Myometrial cell (primary cell): Measurements from ENCODE around the gene KDM2A. TPM values are rescaled to one million over a fixed set of nuclear protein-coding genes. Genes with fewer than 3 reads are reported as not detected.

Source experiments
- total RNA-seq: library from RNA; depleted of rRNA; stranded (reverse); fragments of >200 nt; gene quantifications from 2 replicates; pipeline ENCODE4 v1.2.3, GENCODE V29; 2015

KDM2A gene
- 22.2 and 22.5 TPM in 2 replicates for total RNA-seq

GRCh38 chr11:67118801-67119584, at the start of gene KDM2A:
Gene KDM2A (plus strand): TSS chr11:67119263. CDS start chr11:67121317, 2,054 bp downstream.

DNA sequence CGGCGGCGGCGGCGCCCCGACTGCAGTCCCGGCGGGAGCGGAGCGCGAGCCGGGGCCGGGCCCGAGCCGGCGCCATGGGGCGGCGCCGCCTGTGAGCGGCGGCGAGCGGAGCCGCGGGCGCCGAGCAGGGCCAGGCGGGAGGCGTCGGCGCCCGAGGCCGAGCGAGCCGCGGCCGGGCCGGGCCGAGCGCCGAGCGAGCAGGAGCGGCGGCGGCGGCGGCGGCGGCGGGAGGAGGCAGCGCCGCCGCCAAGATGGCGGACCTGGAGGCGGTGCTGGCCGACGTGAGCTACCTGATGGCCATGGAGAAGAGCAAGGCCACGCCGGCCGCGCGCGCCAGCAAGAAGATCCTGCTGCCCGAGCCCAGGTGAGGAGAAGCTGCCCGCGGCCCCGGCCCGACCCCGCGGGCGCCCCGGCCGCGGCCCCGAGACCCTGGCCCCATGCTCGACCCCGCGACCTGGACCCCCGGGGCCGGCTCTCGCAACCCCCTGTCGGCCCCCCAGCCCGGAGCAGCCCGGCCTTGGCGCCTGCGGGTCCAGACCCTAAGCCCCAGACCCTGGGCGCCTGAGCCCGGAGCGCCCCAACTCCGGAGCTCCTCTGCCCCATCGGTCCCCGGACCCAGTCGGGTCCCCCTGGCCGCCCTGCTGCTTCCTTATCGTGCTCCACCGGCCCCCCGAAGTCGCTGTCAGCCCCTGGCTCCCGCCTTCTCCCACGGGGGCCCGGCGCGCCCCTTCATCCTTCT, 147.6 kb downstream of the KDM2A start, which contains the start of gene GRK2:
Gene GRK2 (plus strand): TSS at position 25 of the 739 bp plus-strand sequence. CDS start 227 bp downstream, at position 252.

DNA sequence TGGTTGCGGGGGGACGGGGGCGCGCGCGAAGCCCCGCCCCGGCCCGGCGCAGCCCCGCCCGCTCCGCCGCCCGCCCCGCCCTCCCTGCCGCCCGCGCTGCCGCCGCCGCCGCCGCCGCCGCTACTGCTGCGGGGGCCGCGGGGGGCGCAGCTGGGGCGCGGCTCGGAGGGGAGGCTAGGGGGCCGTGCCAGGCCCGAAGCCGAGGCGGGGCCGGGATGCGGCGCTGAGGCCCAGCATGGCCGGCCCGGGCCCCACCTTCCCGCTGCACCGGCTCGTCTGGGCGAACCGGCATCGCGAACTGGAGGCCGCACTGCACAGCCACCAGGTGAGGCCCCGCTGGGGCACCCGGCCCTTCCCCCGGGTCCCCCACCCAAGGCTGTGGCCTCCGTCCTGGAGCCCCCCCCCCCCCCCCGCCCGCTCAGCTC, 170.2 kb downstream of the KDM2A start, which contains the start of gene ANKRD13D:
Gene ANKRD13D (plus strand): TSS at position 78 of the 425 bp plus-strand sequence. CDS start 158 bp downstream, at position 236.

GRCh38 chr11:67303132-67303834, 184.2 kb downstream of the KDM2A start, which contains the start of gene SSH3:
Gene SSH3 (plus strand): TSS chr11:67303530. CDS start chr11:67303626, 96 bp downstream.

Other genes starting within 250 kb of the KDM2A start
- 25.9 and 32.4 TPM in 2 replicates for gene PC, start 160.9 kb upstream of the KDM2A start, total RNA-seq
- not detected in 2 replicates for gene C11orf86, start 144.0 kb upstream of the KDM2A start, total RNA-seq
- 0.18 and 0.58 TPM in 2 replicates for gene SYT12, start 96.1 kb upstream of the KDM2A start, total RNA-seq
- 11.2 and 22.5 TPM in 2 replicates for gene RHOD, start 62.4 kb upstream of the KDM2A start, total RNA-seq
- 39.5 and 46.4 TPM in 2 replicates for gene GRK2, start 147.2 kb downstream of the KDM2A start, total RNA-seq
- 30.8 and 31.9 TPM in 2 replicates for gene ANKRD13D, start 170.0 kb downstream of the KDM2A start, total RNA-seq
- gene SSH3, start 184.3 kb downstream of the KDM2A start, total RNA-seq: 11.5 and 16.7 TPM in 2 replicates
- 123 and 166 TPM in 2 replicates for gene POLD4, start 234.3 kb downstream of the KDM2A start, total RNA-seq